Measurements from ENCODE around the gene MRGPRG.

The MRGPRG gene

DNA sequence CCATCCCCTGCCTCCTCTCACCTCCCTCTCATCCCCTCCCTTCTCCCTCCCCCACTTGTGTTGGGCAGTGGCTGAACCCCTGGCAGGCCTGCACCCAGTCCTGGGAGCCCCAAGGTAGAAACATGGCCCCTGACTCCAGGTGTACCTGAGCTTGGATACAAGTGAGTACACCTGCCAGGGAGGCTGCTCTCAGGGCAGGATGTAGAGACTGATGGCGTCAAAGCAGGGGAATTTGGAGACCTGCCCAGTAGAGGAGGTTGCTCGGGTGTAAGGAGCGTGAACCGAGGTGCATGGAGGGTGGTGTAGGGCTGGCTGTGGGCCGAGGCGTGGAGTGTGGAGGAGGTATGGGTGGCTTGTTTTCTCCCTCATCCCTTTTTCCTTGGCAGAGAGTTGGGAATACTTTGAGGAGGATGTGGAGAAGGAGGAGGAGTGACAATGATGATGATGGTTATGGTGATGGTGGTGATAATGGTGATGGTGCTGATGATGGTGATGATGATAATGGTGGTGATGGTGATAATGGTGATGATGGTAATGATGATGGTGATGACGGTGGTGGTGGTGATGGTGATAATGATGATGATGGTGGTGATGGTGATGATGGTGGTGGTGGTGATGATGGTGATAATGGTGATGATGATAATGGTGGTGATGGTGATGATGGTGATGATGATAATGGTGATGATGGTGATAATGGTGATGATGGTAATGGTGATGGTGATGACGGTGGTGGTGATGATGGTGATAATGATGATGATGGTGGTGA lies 12.3 kb downstream of the MRGPRG start:
- Histone ChIP-seq H3K4me3 (ENCODE audit: low read length) (no peak overlapping the region), H3K27ac (ENCODE audit: low read depth, low read length) (no peak overlapping the region), H3K23ac (ENCODE audit: low read length) (no peak overlapping the region), H3K36me3 (ENCODE audit: control insufficient read depth, insufficient read depth, low read length) (no peaks in the 10 kb centered on the region), H3K79me2 (ENCODE audit: control insufficient read depth, insufficient read depth, low read length) (no peaks in the 10 kb centered on the region), H4K8ac (ENCODE audit: low read depth, low read length) (no peak overlapping the region), H3K27me3 (ENCODE audit: insufficient read depth, low read length, poor library complexity) (peaks cover 9% of the 10 kb centered on the region), H3K4me1 (ENCODE audit: control insufficient read depth, low read depth, low read length) (no peaks in the 10 kb centered on the region), H4K5ac (ENCODE audit: low read length) (no peak overlapping the region), H2BK15ac (replicated peaks; ENCODE audit: low read depth) (no peak overlapping the region), H3K79me1 (ENCODE audit: low read length) (no peaks in the 10 kb centered on the region), H3K56ac (ENCODE audit: low read length) (no peak overlapping the region), H3K4me2 (ENCODE audit: low read length) (no peak overlapping the region), H2BK5ac (ENCODE audit: low read length) (no peak overlapping the region), H3K9ac (ENCODE audit: low read length) (no peak overlapping the region), H2BK120ac (ENCODE audit: low read depth, low read length) (no peak overlapping the region), H3K4ac (ENCODE audit: low read depth, low read length) (no peak overlapping the region), H3K18ac (ENCODE audit: low read length) (no peak overlapping the region), H2AK5ac (ENCODE audit: low read length) (no peak overlapping the region)
- no peak for DNase-seq
- WGBS (ENCODE audit: extremely low coverage, insufficient coverage, low lambda C conversion rate), result no CpG with 5 or more reads among the region's 8 CpGs

DNA sequence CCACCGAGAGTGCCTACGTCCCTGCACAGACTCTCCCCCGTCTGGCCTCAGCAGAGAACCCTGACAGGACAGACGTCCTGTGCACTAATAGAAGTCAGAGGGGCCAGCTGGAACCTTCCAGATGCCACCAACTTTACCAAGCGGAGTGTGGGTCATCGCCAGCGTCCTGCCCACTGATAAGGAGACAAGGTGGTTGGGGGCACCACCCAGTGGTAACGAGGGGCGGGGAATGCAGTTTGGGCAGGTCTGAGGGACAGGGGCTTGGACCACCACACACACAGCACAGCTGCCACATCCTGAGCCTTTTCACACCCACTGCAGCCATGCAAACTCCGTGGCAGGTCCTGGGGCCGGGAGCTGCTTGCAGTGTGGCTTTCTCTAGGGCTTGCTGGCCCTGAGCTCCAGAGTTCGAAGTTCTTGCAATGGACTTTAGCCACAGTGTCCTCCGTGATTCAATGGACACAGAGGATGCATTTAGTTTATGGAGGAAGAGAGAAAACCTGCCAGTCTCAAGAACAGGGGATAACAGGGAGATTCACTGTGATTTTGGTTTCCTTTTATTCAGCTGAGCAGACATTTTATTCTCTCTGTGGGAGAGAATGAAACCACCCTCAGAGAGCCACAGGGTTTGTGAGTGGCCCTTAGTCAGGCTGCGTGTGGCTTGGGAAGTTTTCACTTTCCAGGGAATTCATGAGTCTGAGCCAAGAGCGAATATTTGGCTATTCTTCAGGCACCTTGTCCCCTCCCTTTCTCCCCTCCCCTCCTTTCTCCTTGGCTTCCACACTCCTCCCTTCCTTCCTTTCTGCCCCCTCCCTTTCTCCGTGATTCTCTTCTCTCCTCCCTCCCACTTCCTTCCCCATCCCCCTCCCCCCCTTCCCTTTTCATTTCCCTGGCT lies 13.1 kb downstream of the MRGPRG start:
- Histone ChIP-seq H3K36me3 (ENCODE audit: control insufficient read depth, insufficient read depth, low read length) (no peaks in the 10 kb centered on the region), H3K4me3 (ENCODE audit: low read length) (no peak overlapping the region), H2AK5ac (ENCODE audit: low read length) (no peak overlapping the region), H2BK120ac (ENCODE audit: low read depth, low read length) (no peak overlapping the region), H3K79me2 (ENCODE audit: control insufficient read depth, insufficient read depth, low read length) (no peaks in the 10 kb centered on the region), H4K5ac (ENCODE audit: low read length) (no peak overlapping the region), H3K56ac (ENCODE audit: low read length) (no peak overlapping the region), H3K9ac (ENCODE audit: low read length) (no peak overlapping the region), H3K27me3 (ENCODE audit: insufficient read depth, low read length, poor library complexity) (peaks cover 9% of the 10 kb centered on the region), H3K4me1 (ENCODE audit: control insufficient read depth, low read depth, low read length) (no peaks in the 10 kb centered on the region), H2BK15ac (replicated peaks; ENCODE audit: low read depth) (no peak overlapping the region), H3K23ac (ENCODE audit: low read length) (no peak overlapping the region), H4K8ac (ENCODE audit: low read depth, low read length) (no peak overlapping the region), H2BK5ac (ENCODE audit: low read length) (no peak overlapping the region), H3K4ac (ENCODE audit: low read depth, low read length) (no peak overlapping the region), H3K18ac (ENCODE audit: low read length) (no peak overlapping the region), H3K79me1 (ENCODE audit: low read length) (no peaks in the 10 kb centered on the region), H3K4me2 (ENCODE audit: low read length) (no peak overlapping the region), H3K27ac (ENCODE audit: low read depth, low read length) (no peak overlapping the region)
- WGBS (ENCODE audit: extremely low coverage, insufficient coverage, low lambda C conversion rate), result no CpG with 5 or more reads among the region's 16 CpGs
- no peak for DNase-seq

DNA sequence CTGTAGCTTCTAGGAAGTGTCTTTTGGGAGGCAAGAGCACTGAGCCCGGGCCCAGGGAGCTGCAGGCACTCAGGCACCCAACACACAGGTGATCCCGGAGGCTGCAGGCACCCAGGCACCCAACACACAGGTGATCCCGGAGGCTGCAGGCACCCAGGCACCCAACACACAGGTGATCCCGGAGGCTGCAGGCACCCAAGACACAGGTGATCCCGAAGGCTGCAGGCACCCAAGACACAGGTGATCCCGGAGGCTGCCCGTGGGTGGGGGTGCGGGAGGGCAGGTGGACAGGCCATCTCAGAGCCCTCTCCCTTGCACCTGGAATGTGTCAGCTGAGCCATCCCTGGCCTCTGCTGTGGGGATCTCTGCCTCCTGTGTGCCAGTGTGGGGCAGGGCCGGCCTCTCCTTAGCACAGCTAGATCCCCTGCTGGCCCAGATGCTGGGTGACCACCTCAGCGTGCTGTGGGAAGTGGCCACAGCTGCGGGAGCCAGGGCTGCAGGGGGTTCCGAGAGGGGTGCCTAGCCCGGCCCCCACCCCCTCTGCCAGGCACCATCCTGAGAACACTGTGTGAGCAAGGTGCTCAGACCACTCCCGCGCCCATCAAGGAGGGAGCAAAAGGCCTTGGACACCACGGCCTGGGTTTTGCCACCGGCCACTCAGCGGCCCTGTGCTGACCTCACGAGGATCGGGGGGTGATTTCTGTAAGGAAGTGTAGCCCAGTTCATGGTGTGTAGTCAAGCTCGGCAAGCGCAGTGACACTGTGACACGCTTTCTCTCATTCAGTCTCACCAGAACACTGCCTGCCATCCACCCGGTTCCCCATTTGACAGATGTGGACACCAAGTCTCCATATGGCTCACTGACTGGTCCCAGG lies 14.2 kb downstream of the MRGPRG start:
- H3K4ac ChIP-seq (ENCODE audit: low read depth, low read length), result no peak overlapping the region
- H3K23ac ChIP-seq (ENCODE audit: low read length), result no peak overlapping the region
- H3K27me3 ChIP-seq (ENCODE audit: insufficient read depth, low read length, poor library complexity), result peaks cover 9% of the 10 kb centered on the region
- H2BK120ac ChIP-seq (ENCODE audit: low read depth, low read length), result no peak overlapping the region
- no peaks in the 10 kb centered on the region for H3K36me3 ChIP-seq (ENCODE audit: control insufficient read depth, insufficient read depth, low read length)
- no peaks in the 10 kb centered on the region for H3K79me1 ChIP-seq (ENCODE audit: low read length)
- no peak overlapping the region for H2AK5ac ChIP-seq (ENCODE audit: low read length)
- H3K79me2 ChIP-seq (ENCODE audit: control insufficient read depth, insufficient read depth, low read length), result no peaks in the 10 kb centered on the region
- H3K4me1 ChIP-seq (ENCODE audit: control insufficient read depth, low read depth, low read length), result no peaks in the 10 kb centered on the region
- no peak overlapping the region for H3K9ac ChIP-seq (ENCODE audit: low read length)
- no CpG with 5 or more reads among the region's 24 CpGs for whole genome bisulfite sequencing (ENCODE audit: extremely low coverage, insufficient coverage, low lambda C conversion rate)
- no peak overlapping the region for H4K5ac ChIP-seq (ENCODE audit: low read length)
- no peak overlapping the region for H3K4me3 ChIP-seq (ENCODE audit: low read length)
- H2BK5ac ChIP-seq (ENCODE audit: low read length), result no peak overlapping the region
- H3K27ac ChIP-seq (ENCODE audit: low read depth, low read length), result no peak overlapping the region
- no peak for DNase-seq
- no peak overlapping the region for H3K4me2 ChIP-seq (ENCODE audit: low read length)
- no peak overlapping the region for H2BK15ac ChIP-seq (replicated peaks; ENCODE audit: low read depth)
- no peak overlapping the region for H3K56ac ChIP-seq (ENCODE audit: low read length)
- no peak overlapping the region for H4K8ac ChIP-seq (ENCODE audit: low read depth, low read length)
- H3K18ac ChIP-seq (ENCODE audit: low read length), result no peak overlapping the region

DNA sequence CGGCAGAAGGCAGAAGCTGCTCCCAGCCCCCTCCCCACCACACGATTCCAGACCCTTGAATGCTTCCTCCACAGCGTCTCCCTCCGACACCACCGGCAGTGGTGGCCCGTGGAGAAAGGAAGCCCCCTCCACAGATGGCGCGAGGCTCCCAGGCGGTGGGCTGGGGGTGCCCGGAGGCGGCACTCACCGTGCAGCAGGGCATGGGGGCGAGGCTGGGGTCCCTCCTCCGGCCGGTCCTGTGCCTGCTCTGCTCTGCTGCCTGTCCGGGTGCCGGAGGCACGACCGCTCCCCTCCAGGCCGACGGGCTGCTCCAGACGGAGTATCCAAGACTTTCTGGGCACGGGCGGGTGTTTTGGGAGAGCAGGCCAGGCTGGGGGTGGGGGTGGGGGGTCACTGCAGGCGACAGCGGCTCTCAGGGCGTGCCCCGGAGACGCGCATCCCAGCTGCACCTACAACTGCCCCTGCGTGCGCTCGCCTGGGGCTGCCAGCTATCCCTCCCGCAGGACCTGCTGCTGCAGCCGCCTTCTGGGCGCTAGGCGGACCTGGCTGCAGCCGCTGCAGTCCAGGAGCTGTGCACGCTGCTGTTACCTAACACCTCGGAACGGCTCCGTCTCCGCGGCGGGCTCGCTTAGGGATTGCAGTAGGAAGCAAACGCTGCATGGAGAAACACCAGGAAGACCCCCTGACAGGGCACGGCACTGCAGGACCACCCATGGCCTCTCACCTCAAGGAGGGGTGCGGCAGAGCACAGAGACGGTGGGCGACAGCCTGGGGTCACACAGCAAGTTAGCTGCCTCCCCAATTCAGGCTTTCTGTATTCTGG lies 15.2 kb downstream of the MRGPRG start:
- Histone ChIP-seq H2BK5ac (ENCODE audit: low read length) (no peak overlapping the region), H3K4me1 (ENCODE audit: control insufficient read depth, low read depth, low read length) (no peaks in the 10 kb centered on the region), H3K27ac (ENCODE audit: low read depth, low read length) (no peak overlapping the region), H3K27me3 (ENCODE audit: insufficient read depth, low read length, poor library complexity) (peaks cover 9% of the 10 kb centered on the region), H2BK15ac (replicated peaks; ENCODE audit: low read depth) (no peak overlapping the region), H3K9ac (ENCODE audit: low read length) (peak overlapping the region; percentile 9), H2BK120ac (ENCODE audit: low read depth, low read length) (no peak overlapping the region), H4K5ac (ENCODE audit: low read length) (no peak overlapping the region), H3K18ac (ENCODE audit: low read length) (no peak overlapping the region), H4K8ac (ENCODE audit: low read depth, low read length) (no peak overlapping the region), H3K4me3 (ENCODE audit: low read length) (no peak overlapping the region), H3K56ac (ENCODE audit: low read length) (peak overlapping the region; percentile 7), H3K79me1 (ENCODE audit: low read length) (no peaks in the 10 kb centered on the region), H3K36me3 (ENCODE audit: control insufficient read depth, insufficient read depth, low read length) (no peaks in the 10 kb centered on the region), H3K79me2 (ENCODE audit: control insufficient read depth, insufficient read depth, low read length) (no peaks in the 10 kb centered on the region), H2AK5ac (ENCODE audit: low read length) (no peak overlapping the region), H3K4me2 (ENCODE audit: low read length) (peak overlapping the region; percentile 44), H3K23ac (ENCODE audit: low read length) (no peak overlapping the region), H3K4ac (ENCODE audit: low read depth, low read length) (no peak overlapping the region)
- WGBS (ENCODE audit: extremely low coverage, insufficient coverage, low lambda C conversion rate), result no CpG with 5 or more reads among the region's 51 CpGs
- peak; percentile 45 for DNase-seq

DNA sequence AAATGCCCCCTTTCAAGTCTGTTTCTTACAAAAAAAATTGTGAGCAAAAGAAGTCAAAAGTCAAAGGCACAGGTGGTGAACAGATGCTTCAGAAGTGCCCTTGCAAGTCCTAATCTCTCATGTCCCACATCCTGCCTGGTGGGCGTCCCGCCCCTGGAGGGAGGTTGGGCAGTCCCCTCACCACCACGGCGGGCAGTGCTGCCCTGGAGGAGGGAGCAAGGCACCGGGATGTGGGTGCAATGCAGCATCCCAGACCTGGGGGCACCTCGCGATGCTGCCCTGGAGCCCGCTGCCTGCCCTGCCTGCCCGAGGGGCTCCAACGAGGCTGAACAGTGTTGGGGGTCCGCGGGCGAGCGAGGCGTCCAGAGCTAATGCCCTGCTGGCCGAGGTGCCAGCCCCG lies 15.9 kb downstream of the MRGPRG start:
- peaks cover 9% of the 10 kb centered on the region for H3K27me3 ChIP-seq (ENCODE audit: insufficient read depth, low read length, poor library complexity)
- H3K9ac ChIP-seq (ENCODE audit: low read length), result no peak overlapping the region

More for the DNA sequence above, 15.9 kb downstream of the MRGPRG start:
- H3K79me2 ChIP-seq (ENCODE audit: control insufficient read depth, insufficient read depth, low read length), result no peaks in the 10 kb centered on the region
- WGBS (ENCODE audit: extremely low coverage, insufficient coverage, low lambda C conversion rate), result no CpG with 5 or more reads among the region's 17 CpGs
- no peak for DNase-seq
- H2AK5ac ChIP-seq (ENCODE audit: low read length), result no peak overlapping the region
- peak overlapping the region; percentile 80 for H3K23ac ChIP-seq (ENCODE audit: low read length)
- H3K18ac ChIP-seq (ENCODE audit: low read length), result no peak overlapping the region
- H3K36me3 ChIP-seq (ENCODE audit: control insufficient read depth, insufficient read depth, low read length), result no peaks in the 10 kb centered on the region
- H3K56ac ChIP-seq (ENCODE audit: low read length), result no peak overlapping the region
- H2BK15ac ChIP-seq (replicated peaks; ENCODE audit: low read depth), result no peak overlapping the region
- no peaks in the 10 kb centered on the region for H3K4me1 ChIP-seq (ENCODE audit: control insufficient read depth, low read depth, low read length)
- H4K5ac ChIP-seq (ENCODE audit: low read length), result no peak overlapping the region
- H3K79me1 ChIP-seq (ENCODE audit: low read length), result no peaks in the 10 kb centered on the region
- no peak overlapping the region for H2BK120ac ChIP-seq (ENCODE audit: low read depth, low read length)
- H3K27ac ChIP-seq (ENCODE audit: low read depth, low read length), result no peak overlapping the region
- H3K4me3 ChIP-seq (ENCODE audit: low read length), result no peak overlapping the region
- no peak overlapping the region for H2BK5ac ChIP-seq (ENCODE audit: low read length)
- H3K4ac ChIP-seq (ENCODE audit: low read depth, low read length), result no peak overlapping the region
- H3K4me2 ChIP-seq (ENCODE audit: low read length), result no peak overlapping the region
- no peak overlapping the region for H4K8ac ChIP-seq (ENCODE audit: low read depth, low read length)

All from mesendoderm (in vitro differentiated cells).